Upper lobe of right lung (tissue), 1 donor: ENCODE results near the gene NIN. TPM values are rescaled to one million over a fixed set of nuclear protein-coding genes. Genes with fewer than 3 reads are reported as not detected.
"Not testable (repeated sequence)": the region's sequence is repeated elsewhere in the genome, so short reads cannot be mapped to it uniquely, and the experiment has no call there.

Source experiments
- ATAC-seq: fragments of 200-7000 bp; cut with Tn5 transposase; one replicate; pipeline ENCODE4 v1.9.1; 2020; ENCODE audit warnings: mild to moderate bottlenecking, moderate library complexity
- DNase-seq: peaks from one replicate; pipeline ENCODE4 v3.0.0-alpha.2; 2020
- H3K27ac ChIP-seq: fragments of 200-600 bp; one replicate; pipeline ENCODE4 v1.8.0; 2022
- H3K27me3 ChIP-seq: fragments of 200-600 bp; one replicate; pipeline ENCODE4 v1.8.0; 2022; ENCODE audit warnings: mild to moderate bottlenecking
- H3K36me3 ChIP-seq: fragments of 200-600 bp; one replicate; pipeline ENCODE4 v1.8.0; 2022
- H3K4me1 ChIP-seq: fragments of 200-600 bp; one replicate; pipeline ENCODE4 v1.8.0; 2022
- H3K4me3 ChIP-seq: fragments of 200-600 bp; one replicate; pipeline ENCODE4 v1.8.0; 2022; ENCODE audit warnings: mild to moderate bottlenecking
- H3K9me3 ChIP-seq: fragments of 200-600 bp; one replicate; pipeline ENCODE4 v1.8.0; 2022
- intact Hi-C: fragments of 100-400 bp; cut with DNase I; formaldehyde crosslinking; loops from one replicate; pipeline ENCODE4 v1.11.0; 2022
- total RNA-seq: library from RNA; stranded (reverse); fragmentation: NEBNext Ultra II Directional; extraction: Animal tissue kit (Norgen Biotek cat#: 25700); gene quantifications from one replicate; pipeline ENCODE4 v1.2.1, GENCODE V29; 2021
- TF ChIP-seq, protein P1 (sequence below): fragments of 200-600 bp; IDR thresholded peaks from one replicate; pipeline ENCODE4 v1.8.0; 2022; ENCODE audit warnings: antibody characterized with exemption
- donor health status: DM: no; HTN: yes; CAD: no; lungs with severe emphysema.

The NIN gene
- total RNA-seq, 1 donor from 2014 or later: 37.5 TPM

DNA sequence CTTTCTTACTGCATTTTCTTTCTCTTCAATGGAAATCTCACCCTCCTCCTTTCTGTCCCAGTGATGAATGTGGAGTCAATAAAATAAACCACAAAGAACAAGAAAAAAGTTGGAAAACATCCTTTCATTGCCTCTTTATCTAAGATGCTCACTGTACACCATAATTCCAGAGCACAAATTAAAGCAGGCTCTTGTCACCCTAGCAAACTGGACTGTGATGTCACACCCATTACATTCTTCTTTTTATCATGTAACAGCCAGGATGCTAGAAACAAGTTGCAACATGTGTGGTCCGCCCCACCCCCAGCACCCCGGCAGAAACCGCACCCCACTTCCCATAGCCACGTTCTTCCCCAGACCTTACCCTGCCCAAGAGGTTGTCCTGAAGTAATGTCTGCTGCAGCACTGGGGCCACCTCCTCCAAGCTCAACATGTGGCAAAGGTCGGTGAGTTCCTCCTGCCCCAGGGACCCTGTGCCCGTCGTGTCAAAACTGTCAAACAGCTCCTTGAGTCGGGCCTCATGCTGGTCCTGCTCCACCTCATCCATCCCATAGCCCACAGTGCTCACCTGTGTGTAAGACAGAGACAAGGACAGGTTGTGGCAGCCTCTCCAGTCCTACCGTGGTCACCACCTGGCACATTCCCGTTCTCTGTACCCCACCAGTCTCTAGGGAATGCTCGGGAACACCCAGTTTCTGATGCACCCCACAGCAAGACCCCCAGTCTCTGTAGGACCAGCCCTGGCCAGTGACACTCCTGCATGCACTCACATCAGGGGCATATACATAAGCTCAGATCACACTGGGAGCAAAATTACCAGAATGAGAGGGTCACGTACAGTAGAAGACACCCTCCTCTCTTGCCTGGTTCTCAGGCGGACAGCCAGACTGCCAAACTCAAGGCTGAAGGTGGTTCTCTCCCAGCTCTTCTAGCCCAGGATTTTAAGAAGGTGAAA, 9.2 kb downstream of the NIN start:
- no peaks in the 10 kb centered on the region for H3K27me3 ChIP-seq
- no peak overlapping the region for H3K27ac ChIP-seq
- DNase-seq (peak; percentile 76), ATAC-seq (peak; percentile 89)
- intact Hi-C loops: no loop called here
- H3K36me3 ChIP-seq: no peaks in the 10 kb centered on the region
- H3K4me1 ChIP-seq: peaks cover 21% of the 10 kb centered on the region
- no peak overlapping the region for H3K4me3 ChIP-seq
- TF ChIP-seq, protein P1, sequence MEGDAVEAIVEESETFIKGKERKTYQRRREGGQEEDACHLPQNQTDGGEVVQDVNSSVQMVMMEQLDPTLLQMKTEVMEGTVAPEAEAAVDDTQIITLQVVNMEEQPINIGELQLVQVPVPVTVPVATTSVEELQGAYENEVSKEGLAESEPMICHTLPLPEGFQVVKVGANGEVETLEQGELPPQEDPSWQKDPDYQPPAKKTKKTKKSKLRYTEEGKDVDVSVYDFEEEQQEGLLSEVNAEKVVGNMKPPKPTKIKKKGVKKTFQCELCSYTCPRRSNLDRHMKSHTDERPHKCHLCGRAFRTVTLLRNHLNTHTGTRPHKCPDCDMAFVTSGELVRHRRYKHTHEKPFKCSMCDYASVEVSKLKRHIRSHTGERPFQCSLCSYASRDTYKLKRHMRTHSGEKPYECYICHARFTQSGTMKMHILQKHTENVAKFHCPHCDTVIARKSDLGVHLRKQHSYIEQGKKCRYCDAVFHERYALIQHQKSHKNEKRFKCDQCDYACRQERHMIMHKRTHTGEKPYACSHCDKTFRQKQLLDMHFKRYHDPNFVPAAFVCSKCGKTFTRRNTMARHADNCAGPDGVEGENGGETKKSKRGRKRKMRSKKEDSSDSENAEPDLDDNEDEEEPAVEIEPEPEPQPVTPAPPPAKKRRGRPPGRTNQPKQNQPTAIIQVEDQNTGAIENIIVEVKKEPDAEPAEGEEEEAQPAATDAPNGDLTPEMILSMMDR: no peak
- no peaks in the 10 kb centered on the region for H3K9me3 ChIP-seq

DNA sequence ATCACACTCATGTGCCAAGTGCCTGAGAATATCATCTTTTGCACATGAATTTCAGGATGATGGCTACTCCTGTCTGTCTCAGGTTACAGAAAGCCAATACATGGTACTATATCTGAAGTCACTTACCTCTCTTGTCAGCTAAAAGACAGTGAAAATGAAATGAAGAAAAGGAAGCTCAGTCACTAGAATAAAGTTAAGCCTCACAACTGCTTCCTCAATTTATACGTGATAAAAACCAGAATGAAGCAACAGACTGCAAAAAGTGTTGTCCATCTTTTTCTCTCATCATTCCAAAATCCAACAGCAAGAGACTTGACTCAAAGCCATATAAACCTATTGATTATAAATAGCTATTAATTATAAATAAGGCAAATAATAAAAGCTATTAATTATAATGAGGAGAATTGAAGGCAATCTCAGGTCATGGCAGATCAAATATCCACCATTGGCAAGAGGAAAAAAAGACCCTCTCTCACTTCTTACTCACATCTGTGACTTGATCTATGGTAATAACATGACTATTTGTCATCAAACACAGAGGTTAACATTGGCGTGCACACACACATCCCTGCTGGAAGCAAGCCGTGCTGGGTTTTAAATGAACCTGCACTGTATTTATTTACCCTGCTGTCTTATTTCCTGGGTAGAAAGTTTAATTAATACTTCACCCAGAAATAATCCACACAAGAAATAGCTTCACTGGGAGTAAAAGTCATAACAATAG, 10.0 kb downstream of the NIN start:
- ATAC-seq (no peak), DNase-seq (no peak)
- Histone ChIP-seq H3K9me3 (no peaks in the 10 kb centered on the region), H3K27me3 (no peaks in the 10 kb centered on the region), H3K27ac (no peak overlapping the region), H3K4me1 (peaks cover 28% of the 10 kb centered on the region), H3K4me3 (no peak overlapping the region), H3K36me3 (no peaks in the 10 kb centered on the region)
- intact Hi-C loops: no loop called here
- TF ChIP-seq, protein P1: no peak

DNA sequence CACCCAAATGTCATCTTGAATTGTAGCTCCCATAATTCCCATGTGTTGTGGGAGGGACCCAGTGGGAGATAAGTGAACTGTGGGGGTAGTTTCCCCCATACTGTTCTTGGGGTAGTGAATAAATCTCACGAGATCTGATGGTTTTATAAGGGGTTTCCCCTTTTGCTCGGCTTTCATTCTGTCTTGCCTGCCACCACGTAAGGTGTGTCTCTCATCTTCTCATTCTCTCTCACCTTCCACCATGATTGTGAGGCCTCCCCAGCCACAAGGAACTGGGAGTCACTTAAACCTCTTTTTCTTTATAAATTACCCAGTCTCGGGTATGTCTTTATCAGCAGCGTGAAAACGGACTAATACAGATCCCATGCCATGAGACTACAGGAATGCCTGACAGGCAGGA, 11.7 kb downstream of the NIN start:
- H3K9me3 ChIP-seq, H3K27me3 ChIP-seq, H3K36me3 ChIP-seq, H3K27ac ChIP-seq, intact Hi-C loops, ATAC-seq, H3K4me3 ChIP-seq, DNase-seq: not testable (repeated sequence)
- peaks cover 28% of the 10 kb centered on the region for H3K4me1 ChIP-seq

DNA sequence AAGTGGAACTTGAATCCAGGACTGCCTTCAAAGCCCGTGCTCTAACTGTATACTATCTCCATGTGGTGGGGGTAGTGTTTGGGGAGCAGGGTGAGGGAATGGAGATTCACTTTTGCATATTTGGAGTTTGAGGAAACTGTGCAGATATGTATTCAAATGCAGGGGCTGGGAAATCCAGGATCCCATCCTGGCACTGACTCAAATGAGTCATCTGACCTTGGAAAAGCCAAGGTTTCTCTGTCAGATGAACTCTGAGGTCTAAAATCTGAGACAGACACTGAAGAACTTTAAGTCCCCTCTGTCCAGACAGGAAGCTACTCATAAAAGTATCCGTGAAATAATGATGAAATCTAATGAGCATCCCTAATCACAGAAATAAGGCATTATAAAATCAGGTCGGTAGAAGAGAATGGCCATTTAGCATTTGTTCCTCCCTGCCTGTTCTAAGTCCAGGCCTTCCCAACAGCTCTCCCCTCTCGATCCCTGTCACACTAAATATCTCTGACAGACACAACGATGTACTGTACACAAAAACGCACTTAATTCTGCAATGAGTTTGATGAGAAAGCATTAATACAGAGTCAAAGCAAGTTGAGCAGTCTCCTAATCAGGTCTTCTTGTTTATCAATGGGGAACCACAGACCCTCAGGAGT, 14.4 kb downstream of the NIN start:
- DNase-seq (no peak), ATAC-seq (no peak)
- no peaks in the 10 kb centered on the region for H3K9me3 ChIP-seq
- TF ChIP-seq, protein P1: no peak
- peaks cover 24% of the 10 kb centered on the region for H3K4me1 ChIP-seq
- H3K27ac ChIP-seq: no peak overlapping the region
- no peaks in the 10 kb centered on the region for H3K36me3 ChIP-seq
- intact Hi-C loops: no loop called here
- H3K4me3 ChIP-seq: no peak overlapping the region
- no peaks in the 10 kb centered on the region for H3K27me3 ChIP-seq

DNA sequence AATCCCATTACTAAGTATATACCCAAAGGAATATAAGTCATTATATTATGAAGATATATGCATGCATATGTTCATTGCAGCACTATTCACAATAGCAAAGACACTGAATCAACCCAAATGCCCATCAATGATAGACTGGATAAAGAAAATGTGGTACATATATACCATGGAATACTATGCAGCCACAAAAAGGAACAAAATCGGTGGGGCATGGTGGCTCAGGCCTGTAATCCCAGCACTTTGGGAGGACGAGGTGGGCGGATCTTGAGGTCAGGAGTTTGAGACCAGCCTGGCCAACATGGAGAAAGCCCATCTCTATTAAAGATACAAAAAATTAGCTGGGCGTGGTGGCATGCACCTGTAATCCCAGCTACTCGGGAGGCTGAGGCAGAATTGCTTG, 15.4 kb downstream of the NIN start:
- DNase-seq, H3K36me3 ChIP-seq, H3K27me3 ChIP-seq, H3K9me3 ChIP-seq, ATAC-seq, intact Hi-C loops, H3K4me3 ChIP-seq, H3K27ac ChIP-seq: not testable (repeated sequence)
- peaks cover 16% of the 10 kb centered on the region for H3K4me1 ChIP-seq

DNA sequence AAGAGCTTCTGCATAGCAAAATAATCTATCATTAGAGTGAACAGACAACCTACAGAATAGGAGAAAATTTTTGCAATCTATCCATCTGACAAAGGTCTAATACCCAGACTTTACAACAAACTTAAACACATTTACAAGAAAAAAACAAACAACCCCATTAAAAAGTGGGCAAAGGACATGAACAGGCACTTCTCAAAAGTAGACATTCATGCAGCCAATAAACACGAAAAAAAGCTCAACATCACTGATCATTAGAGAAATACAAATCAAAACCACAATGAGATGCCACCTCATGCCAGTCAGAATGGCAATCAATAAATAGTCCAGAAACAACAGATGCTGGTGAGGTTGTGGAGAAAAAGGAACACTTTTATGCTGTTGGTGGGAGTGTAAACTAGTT, 15.9 kb downstream of the NIN start:
- ATAC-seq, H3K4me3 ChIP-seq, intact Hi-C loops, DNase-seq, H3K27ac ChIP-seq, H3K36me3 ChIP-seq, H3K27me3 ChIP-seq, H3K9me3 ChIP-seq: not testable (repeated sequence)
- peaks cover 16% of the 10 kb centered on the region for H3K4me1 ChIP-seq

DNA sequence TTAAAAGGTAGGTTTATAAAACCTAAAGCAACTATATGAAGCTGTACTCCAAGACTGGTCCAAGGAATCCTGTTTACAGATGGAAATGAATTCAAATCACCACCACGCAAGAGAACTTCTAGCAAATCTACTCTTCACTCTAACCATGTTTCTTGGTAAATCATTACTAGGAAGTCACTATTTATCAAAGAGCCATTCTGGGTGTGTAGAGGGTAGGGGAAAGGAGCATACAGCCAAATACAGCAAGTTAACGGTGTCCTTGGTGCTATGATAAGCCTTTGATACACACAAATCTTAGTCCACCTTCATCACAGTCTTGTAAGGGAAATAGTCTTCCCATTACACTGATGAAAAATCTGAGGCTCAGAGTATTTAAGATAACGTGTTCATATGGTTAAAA, 16.8 kb downstream of the NIN start:
- Histone ChIP-seq H3K4me1 (peaks cover 16% of the 10 kb centered on the region), H3K27ac (no peak overlapping the region), H3K9me3 (no peaks in the 10 kb centered on the region), H3K36me3 (no peaks in the 10 kb centered on the region), H3K4me3 (no peak overlapping the region), H3K27me3 (no peaks in the 10 kb centered on the region)
- intact Hi-C loops: no loop called here
- TF ChIP-seq, protein P1: no peak
- no peak for ATAC-seq
- DNase-seq: no peak
